HG02884 (cell line): ENCODE results near the gene ZNF593OS.

Experiments used
- ATAC-seq: cut with Tn5 transposase; IDR thresholded peaks from one replicate; pipeline ENCODE4 v1.9.1; 2021; ENCODE audit warnings: mild to moderate bottlenecking, moderate library complexity; ENCODE audit not compliant: unreplicated experiment

ZNF593OS gene

GRCh38 chr1:26127235-26128163 is 44.1 kb downstream of the ZNF593OS start:
- no peak for ATAC-seq

GRCh38 chr1:26126321-26127084 is 45.1 kb downstream of the ZNF593OS start:
- ATAC-seq, result no peak

GRCh38 chr1:26125946-26126320 is 45.7 kb downstream of the ZNF593OS start:
- ATAC-seq, result no peak

GRCh38 chr1:26125382-26125781 is 46.2 kb downstream of the ZNF593OS start:
- no peak for ATAC-seq

- no peak for ATAC-seq
These were observed 47.0 kb downstream of the ZNF593OS start for GRCh38 chr1:26124418-26125331.

- no peak for ATAC-seq
These were observed 48.4 kb downstream of the ZNF593OS start for GRCh38 chr1:26122988-26123973.

- ATAC-seq, result no peak
These were observed 49.5 kb downstream of the ZNF593OS start for GRCh38 chr1:26121854-26122773.

- ATAC-seq, result no peak
These were observed 51.6 kb downstream of the ZNF593OS start for GRCh38 chr1:26119892-26120608.
